Central memory CD8-positive, alpha-beta T cell (primary cell): Measurements from ENCODE around the gene IQSEC1.
A peak's percentile ranks its signal among the peaks of the same experiment; 100 is the strongest.

Experiments
- ATAC-seq: fragments of 150-1000 bp; cut with Tn5 transposase; replicated peaks from 2 replicates; pipeline ENCODE4 v1.10.0; 2022; ENCODE audit warnings: mild to moderate bottlenecking, moderate FRiP score, moderate number of reproducible peaks; ENCODE audit not compliant: poor library complexity, severe bottlenecking; ENCODE audit errors: extremely low read depth
- DNase-seq, 2 donors: peaks; one replicate each; pipeline ENCODE4 v3.0.0; 2021; ENCODE audit warnings: low spot score in 2 of 2
- H3K27ac Mint-ChIP-seq: one replicate; pipeline ENCODE4 v1.8.0; 2022; ENCODE audit warnings: low read depth, mild to moderate bottlenecking, moderate library complexity, mixed read lengths
- H3K27me3 Mint-ChIP-seq: one replicate; pipeline ENCODE4 v1.8.0; 2022; ENCODE audit warnings: mixed read lengths
- H3K36me3 Mint-ChIP-seq: one replicate; pipeline ENCODE4 v1.8.0; 2022; ENCODE audit warnings: mild to moderate bottlenecking, moderate library complexity, mixed read lengths; ENCODE audit not compliant: insufficient read depth
- H3K4me1 Mint-ChIP-seq: one replicate; pipeline ENCODE4 v1.8.0; 2022; ENCODE audit warnings: mixed read lengths
- H3K4me3 Mint-ChIP-seq: one replicate; pipeline ENCODE4 v1.8.0; 2022; ENCODE audit warnings: mild to moderate bottlenecking, moderate library complexity, mixed read lengths
- H3K9me3 Mint-ChIP-seq: one replicate; pipeline ENCODE4 v1.8.0; 2022; ENCODE audit warnings: mixed read lengths

IQSEC1 gene

DNA sequence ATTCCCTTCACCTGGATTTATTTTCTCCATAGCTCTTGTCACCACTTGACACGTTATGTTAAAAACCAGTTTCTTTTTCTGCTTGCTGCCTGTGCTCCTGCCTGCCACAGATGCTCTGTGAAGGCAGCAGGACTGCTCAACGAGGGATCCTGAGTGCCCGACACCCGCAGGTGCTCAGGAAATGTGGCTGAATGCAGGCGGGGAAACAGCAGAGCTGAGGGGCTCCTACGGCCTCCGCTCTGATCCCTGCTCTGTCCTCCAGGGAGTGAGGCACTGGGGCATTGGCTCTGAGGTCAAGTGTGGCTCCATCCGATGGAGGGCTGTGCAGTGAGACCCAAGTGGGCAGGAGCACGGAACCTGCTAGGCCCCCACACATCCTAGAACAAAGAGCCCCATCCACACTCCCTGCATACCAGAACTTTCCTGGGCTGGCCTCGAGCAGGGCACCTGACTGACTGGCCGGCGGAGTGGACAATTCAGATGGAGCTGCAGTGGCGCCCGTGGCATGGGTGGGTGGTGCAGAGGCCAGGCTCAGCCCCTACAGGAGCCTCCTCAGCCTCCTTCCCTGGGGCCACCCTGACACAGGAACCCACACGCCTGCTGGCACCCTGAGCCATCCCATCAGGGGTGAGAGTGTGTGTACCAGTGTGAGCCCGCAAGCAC lies 27.9 kb downstream of the IQSEC1 start:
- ATAC-seq = no peak
- H3K4me1 Mint-ChIP-seq = peaks cover 33% of the 10 kb centered on the region

DNA sequence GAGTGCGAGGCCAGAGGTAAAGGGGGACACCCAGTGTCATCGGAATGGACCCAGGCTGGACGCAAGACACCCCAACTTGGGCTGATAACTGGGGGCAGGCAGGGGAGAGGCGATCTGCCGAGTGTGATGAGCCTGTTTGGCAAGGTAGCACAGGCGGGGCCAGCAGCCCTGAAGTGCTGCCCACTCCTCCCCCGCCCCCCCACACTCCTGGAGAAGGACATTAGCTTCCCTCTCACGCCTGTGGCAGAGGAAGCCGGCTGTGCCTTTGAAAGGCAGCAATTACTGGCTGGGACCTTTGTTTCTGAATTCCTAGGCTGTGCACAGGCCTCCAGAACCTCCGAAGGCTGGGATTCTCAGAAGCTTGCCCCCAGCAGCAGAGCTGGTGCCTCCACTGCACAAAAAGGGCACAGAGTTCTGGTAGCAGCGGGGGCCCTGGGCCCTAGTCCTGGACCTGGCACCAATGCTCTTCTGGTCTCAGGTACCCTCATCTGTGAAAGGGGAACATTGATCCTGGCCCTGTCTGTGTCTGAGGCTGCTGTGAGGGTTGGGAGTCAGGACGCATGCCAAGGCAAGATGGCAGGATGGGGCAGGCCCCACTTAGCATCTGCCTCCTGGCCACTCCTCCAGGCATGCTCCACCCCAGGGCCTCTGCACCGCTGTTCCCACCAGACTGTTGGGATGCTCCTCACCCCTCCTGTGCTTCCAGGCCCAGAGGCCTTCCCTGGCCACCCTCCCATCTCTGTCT lies 28.6 kb downstream of the IQSEC1 start:
- Mint-ChIP-seq H3K27me3 (no peaks in the 10 kb centered on the region), H3K27ac (no peak overlapping the region), H3K4me3 (no peak overlapping the region), H3K4me1 (peaks cover 40% of the 10 kb centered on the region), H3K9me3 (no peaks in the 10 kb centered on the region), H3K36me3 (peaks cover 2% of the 10 kb centered on the region)
- ATAC-seq (no peak), DNase-seq (no peak)

More for the DNA sequence above, 27.9 kb downstream of the IQSEC1 start:
- Mint-ChIP-seq H3K27ac (no peak overlapping the region), H3K27me3 (no peaks in the 10 kb centered on the region), H3K9me3 (no peaks in the 10 kb centered on the region), H3K4me3 (no peak overlapping the region), H3K36me3 (peaks cover 2% of the 10 kb centered on the region)
- no peak for DNase-seq

DNA sequence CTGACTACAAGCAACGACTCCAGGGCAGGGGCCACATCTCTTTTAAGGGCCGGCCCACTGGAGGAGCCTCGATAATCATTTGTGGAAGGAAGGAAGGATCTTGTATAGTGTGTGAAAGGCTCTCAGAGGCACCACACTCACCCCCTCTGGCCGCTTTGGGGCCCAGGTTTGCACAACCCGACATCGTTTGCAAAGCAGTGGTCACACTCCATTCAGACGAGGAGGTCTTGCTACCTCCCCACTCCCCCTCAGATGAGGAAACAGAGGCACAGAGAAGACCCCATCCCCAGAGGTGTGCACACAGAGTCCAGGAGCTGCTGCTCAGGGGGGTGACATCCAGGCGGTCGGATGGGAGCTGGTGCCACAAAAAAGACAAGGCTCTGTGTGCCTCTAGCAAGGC lies 29.6 kb downstream of the IQSEC1 start:
- Mint-ChIP-seq H3K4me1 (peaks cover 37% of the 10 kb centered on the region), H3K9me3 (no peaks in the 10 kb centered on the region), H3K27ac (peak overlapping the region; percentile 17), H3K36me3 (peaks cover 2% of the 10 kb centered on the region), H3K27me3 (no peaks in the 10 kb centered on the region), H3K4me3 (no peak overlapping the region)
- DNase-seq = no peak
- ATAC-seq = no peak

DNA sequence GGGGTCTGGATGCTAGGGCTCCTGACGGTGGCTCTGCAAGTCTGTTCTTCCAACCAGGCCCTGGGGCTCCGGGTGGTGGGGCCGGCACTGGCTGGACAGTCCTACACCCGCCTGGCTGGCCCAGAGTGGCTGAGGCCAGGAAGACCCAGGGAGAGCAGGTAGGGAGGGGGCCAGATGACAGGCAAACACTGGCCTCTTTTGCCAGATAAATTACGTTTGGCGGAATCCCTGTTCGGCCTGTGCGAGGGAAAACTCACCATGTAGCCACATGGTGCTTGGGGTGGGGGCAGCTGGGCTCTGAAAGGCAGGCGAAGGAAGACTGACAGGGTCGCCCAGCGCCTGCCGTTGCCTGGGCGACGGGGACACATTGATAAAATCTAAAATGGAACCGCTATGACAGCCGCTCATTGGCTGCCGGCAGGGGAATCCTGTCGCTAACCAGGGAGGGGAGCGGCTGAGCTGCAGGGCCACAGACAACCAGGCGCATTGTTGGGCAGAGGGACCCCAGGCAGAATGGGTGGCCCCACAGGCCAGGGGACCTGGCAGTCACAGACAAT lies 30.4 kb downstream of the IQSEC1 start:
- DNase-seq = no peak
- Mint-ChIP-seq H3K36me3 (peaks cover 2% of the 10 kb centered on the region), H3K27ac (peak overlapping the region; percentile 17)

DNA sequence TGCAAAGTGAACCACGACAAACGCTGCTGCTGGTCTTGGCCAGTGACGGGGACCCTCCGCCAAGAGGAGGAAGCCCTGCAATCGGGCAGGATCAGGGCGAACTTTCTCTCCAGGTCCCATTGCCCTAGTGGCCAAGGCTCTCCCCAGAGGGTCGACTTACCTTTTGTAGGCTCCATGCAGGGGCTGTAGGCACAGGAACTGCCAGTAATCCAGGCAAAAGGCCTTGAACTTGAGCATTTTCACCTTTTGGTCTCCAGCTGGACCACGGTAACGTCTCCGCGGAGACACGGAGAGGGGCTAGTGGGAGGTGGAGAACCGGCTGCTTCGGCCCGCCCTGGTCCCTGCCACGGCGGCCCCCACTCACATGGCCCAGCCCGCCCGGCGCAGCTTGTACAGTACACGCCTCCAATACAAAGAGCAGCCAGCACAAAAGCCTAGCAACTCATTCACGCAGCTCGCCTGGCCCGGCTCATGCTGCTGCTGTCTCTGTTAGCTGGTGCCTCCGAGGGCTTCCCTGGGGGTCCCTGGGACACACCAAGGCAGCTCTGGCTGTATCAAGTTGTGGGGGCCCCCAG lies 31.0 kb downstream of the IQSEC1 start:
- no peak overlapping the region for H3K4me3 Mint-ChIP-seq
- DNase-seq = no peak
- H3K36me3 Mint-ChIP-seq = peaks cover 2% of the 10 kb centered on the region
- H3K4me1 Mint-ChIP-seq = peaks cover 32% of the 10 kb centered on the region
- H3K27ac Mint-ChIP-seq = no peak overlapping the region
- no peaks in the 10 kb centered on the region for H3K9me3 Mint-ChIP-seq
- no peaks in the 10 kb centered on the region for H3K27me3 Mint-ChIP-seq
- ATAC-seq = no peak

More for the DNA sequence above, 30.4 kb downstream of the IQSEC1 start:
- H3K27me3 Mint-ChIP-seq = no peaks in the 10 kb centered on the region
- H3K4me1 Mint-ChIP-seq = peaks cover 32% of the 10 kb centered on the region
- H3K4me3 Mint-ChIP-seq = no peak overlapping the region
- H3K9me3 Mint-ChIP-seq = no peaks in the 10 kb centered on the region
- ATAC-seq = no peak

DNA sequence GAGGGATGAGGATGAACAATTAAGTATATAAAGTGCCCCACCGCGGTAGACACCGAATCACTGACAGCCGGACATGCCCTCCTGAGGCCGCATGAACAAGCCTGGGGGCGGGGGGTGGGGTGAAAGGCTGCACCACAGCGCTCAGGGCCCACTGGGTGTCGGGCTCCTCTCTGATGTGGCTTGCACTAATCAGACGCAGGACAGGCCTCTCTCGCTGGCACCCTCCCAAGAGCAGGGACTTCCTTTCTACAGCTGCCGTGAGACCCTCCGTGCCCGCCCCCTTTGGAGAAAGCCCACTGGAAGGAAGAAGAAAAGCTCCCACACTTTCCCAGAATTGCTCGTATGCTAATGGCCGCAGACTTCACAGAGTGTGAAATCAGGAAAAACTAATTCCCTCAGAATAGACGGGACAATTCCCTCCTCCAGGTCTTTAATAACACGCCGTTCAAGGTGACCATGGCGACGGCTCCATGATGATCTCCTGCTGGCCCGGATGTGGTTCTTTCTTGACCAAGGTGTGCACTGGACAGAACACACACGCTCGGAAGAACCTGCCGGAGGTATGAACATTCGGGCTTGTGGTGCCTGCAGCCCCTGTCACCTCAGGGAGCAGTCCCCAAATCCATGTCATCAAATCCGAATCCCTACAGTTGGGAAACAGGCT lies 32.0 kb downstream of the IQSEC1 start:
- Mint-ChIP-seq H3K9me3 (no peaks in the 10 kb centered on the region), H3K27me3 (no peaks in the 10 kb centered on the region), H3K36me3 (peaks cover 2% of the 10 kb centered on the region), H3K4me3 (peak overlapping the region; percentile 49), H3K4me1 (peaks cover 26% of the 10 kb centered on the region), H3K27ac (peak overlapping the region; percentile 79)
- DNase-seq (no peak), ATAC-seq (no peak)

DNA sequence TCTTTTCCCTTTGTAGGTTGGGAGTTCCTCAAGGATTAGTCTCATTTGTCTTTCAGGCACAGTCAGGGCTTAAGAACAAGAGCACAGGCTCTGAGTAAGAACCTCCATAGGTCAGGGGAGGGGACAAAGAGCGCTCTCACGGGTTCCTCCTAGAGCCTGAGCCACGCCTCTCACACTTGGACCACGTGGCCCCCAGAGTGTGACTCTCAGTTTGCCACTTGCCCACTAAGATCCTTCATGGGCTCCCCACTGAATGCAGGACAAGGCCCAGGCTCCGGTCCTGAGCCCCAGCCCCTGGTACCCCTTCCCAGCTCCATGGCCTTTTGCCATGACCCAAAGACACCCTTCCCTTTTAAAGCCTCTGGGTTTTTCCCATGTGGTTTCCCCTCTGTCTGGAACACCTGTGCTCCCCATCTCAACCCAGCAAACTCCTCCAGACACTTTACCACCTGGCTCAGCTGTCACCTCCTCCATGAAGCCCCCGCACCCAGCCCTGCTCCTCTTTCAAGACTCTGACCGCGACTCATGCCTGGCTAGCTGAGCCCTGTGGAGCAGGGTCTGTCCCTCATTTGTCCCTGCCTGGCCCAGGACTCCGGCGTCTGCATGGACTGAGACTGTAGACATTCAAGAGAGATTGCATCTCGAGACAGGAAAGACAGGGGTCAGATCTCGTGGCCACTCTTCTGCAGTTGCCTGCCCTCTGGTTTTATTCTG lies 32.7 kb downstream of the IQSEC1 start:
- peak; percentile 18 to 52 for DNase-seq
- Mint-ChIP-seq H3K27me3 (no peaks in the 10 kb centered on the region), H3K27ac (peak overlapping the region; percentile 79), H3K36me3 (peaks cover 2% of the 10 kb centered on the region), H3K4me3 (peak overlapping the region; percentile 49), H3K9me3 (no peaks in the 10 kb centered on the region), H3K4me1 (peaks cover 20% of the 10 kb centered on the region)
- peak; percentile 99 for ATAC-seq

DNA sequence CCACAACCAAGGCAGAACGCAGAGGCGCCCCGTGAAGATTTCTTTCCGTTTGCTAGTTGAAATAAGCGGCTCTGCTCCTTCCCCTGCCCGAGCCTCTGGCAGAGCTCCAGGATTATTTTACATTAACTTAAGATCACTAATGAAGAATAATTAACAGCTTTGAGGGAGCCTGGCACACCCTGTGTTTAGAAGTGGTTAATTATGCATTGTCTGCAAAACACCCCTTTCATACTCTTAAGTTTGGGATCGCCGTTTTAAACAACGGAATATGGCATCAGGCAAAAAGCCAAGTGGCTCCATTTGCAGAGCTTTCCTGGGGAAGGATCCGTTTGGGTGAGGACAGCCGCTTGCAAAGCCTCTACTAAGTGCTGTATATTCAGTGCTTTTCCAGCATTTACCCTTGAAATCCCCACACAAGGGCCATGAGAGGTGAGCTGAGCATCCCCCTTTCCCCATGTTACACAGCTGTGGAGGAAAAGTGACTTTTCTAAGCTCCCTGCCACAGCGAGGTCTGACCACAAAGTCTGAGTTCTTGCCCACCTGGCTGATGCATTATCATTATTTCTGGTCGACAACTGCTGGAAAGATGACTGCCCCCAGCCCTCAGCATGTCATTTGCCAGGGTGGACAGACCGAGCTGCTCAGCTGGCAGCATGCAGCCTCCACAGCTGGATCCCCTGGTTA lies 33.9 kb downstream of the IQSEC1 start:
- Mint-ChIP-seq H3K27ac (no peak overlapping the region), H3K4me3 (no peak overlapping the region), H3K9me3 (no peaks in the 10 kb centered on the region), H3K36me3 (peaks cover 2% of the 10 kb centered on the region), H3K27me3 (no peaks in the 10 kb centered on the region), H3K4me1 (peaks cover 20% of the 10 kb centered on the region)
- DNase-seq = no peak
- no peak for ATAC-seq

DNA sequence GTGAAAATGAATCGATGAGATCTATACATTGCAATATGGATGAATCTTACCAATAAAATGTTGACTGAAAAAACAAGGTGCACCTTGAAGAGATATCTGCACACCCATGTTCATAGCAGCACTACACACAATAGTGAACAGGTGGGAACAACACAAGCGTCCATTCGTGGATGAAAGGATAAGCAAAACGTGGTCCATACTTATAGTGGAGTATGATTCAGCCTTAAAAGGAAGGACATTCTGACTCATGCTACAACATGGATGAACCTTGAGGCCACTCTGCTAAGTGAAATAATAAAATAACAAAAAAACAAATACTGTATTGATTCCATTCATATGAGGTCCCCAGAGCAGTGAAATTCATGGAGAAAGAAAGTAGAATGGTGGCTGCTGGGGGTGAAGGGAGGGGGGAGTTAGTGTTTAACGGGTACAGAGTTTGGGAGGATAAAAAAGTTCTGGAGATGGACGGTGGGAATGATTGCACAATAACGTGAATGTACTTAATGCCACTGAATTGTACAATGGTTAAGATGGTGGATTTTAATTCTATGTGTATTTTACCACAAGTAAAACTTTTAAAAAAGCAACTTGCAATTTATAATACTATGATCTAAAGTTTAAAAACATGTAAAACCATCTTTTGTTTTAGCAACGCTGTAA lies 35.6 kb downstream of the IQSEC1 start:
- Mint-ChIP-seq H3K36me3 (peaks cover 2% of the 10 kb centered on the region), H3K27me3 (no peaks in the 10 kb centered on the region), H3K4me3 (no peak overlapping the region), H3K4me1 (peaks cover 20% of the 10 kb centered on the region), H3K9me3 (no peaks in the 10 kb centered on the region), H3K27ac (no peak overlapping the region)
- DNase-seq (no peak), ATAC-seq (no peak)

DNA sequence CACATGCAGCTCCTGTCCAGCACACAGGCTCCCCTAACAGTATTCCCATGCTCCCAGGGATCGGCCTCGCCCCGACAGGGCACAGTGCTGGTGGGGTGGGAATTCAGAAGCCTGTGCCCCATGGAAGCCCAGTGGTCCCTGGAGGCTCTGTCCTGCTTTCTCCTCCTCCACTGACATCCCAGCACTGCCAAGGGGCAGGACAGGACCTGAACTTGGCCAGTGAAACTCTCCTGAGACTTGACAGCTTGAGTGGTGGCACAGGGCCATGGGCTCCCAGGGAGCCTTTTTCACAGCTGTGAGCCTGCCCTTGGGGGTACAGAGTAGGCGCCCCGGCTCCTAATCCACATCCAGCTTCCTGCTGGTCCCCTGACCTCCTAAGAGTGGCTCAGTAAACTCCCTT lies 38.4 kb downstream of the IQSEC1 start:
- DNase-seq = no peak
- Mint-ChIP-seq H3K9me3 (no peaks in the 10 kb centered on the region), H3K27ac (no peak overlapping the region), H3K36me3 (no peaks in the 10 kb centered on the region), H3K4me3 (no peak overlapping the region), H3K4me1 (peaks cover 3% of the 10 kb centered on the region), H3K27me3 (no peaks in the 10 kb centered on the region)
- ATAC-seq = no peak

DNA sequence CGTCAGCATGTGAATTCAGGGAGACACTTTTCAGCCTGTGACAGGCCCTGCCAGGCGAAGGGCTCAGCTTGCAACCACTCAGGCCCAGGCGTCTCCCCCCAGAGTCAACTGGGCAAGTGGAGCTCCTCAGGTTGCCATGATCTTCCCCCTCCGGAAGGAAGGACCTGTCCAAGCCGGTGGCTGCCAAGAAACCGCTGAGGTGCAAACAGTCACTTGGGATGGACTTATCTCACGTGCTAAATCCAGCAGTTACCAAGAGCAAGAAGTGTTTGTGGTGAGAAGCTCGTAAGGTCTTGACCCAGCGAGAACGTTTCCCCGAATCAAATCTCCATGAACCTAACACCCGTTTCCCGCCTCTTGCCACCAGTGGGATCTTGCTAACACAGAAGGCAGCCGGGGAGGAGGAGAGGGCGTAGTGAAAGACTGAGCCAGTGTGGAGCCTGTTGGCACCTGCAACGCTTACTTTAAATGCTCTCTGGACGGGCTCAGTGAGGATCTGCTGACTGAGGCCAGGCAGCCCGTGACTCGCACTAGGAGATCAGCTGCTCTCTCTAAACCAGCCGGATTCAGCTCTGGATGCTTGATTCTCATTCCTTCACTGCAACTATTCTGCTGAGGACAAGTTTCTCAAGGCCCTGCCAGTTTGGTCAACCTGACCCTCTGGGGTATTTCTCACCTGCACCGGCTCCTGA lies 39.0 kb downstream of the IQSEC1 start:
- Mint-ChIP-seq H3K4me3 (no peak overlapping the region), H3K36me3 (no peaks in the 10 kb centered on the region), H3K4me1 (no peaks in the 10 kb centered on the region), H3K27me3 (no peaks in the 10 kb centered on the region), H3K27ac (no peak overlapping the region), H3K9me3 (no peaks in the 10 kb centered on the region)
- no peak for DNase-seq
- no peak for ATAC-seq
